ENCODE results near the gene TFR2. TPM values are rescaled to one million over a fixed set of nuclear protein-coding genes. Genes with fewer than 3 reads are reported as not detected.

The TFR2 gene
- total RNA-seq, 1 donor from 2014 or later: 21.2 TPM

GRCh38 chr7:100682228-100682741, 40.9 kb upstream of the TFR2 start:
- intact Hi-C loops (cut with micrococcal nuclease): no loop called here
- no peaks in the 10 kb centered on the region for H3K27me3 Mint-ChIP-seq
- H3K9me3 Mint-ChIP-seq: no peaks in the 10 kb centered on the region
- no peak for DNase-seq
- H3K27ac Mint-ChIP-seq: no peak overlapping the region
- H3K4me1 Mint-ChIP-seq: peaks cover 9% of the 10 kb centered on the region
- H3K36me3 Mint-ChIP-seq (ENCODE audit: low read depth): peaks cover 31% of the 10 kb centered on the region
- no peak overlapping the region for H3K4me3 Mint-ChIP-seq

GRCh38 chr7:100681491-100682227, 40.3 kb upstream of the TFR2 start:
- Mint-ChIP-seq H3K4me3 (no peak overlapping the region), H3K9me3 (no peaks in the 10 kb centered on the region)

GRCh38 chr7:100680576-100681271, 39.4 kb upstream of the TFR2 start:
- no peak for DNase-seq
- Mint-ChIP-seq H3K36me3 (ENCODE audit: low read depth) (peaks cover 32% of the 10 kb centered on the region), H3K27me3 (no peaks in the 10 kb centered on the region), H3K4me1 (peaks cover 15% of the 10 kb centered on the region), H3K27ac (no peak overlapping the region), H3K9me3 (no peaks in the 10 kb centered on the region), H3K4me3 (no peak overlapping the region)
- intact Hi-C loops (cut with micrococcal nuclease): no loop called here

More at GRCh38 chr7:100681491-100682227, 40.3 kb upstream of the TFR2 start:
- DNase-seq: no peak
- H3K4me1 Mint-ChIP-seq: peaks cover 11% of the 10 kb centered on the region
- intact Hi-C loops (cut with micrococcal nuclease): no loop called here
- H3K27me3 Mint-ChIP-seq: no peaks in the 10 kb centered on the region
- H3K36me3 Mint-ChIP-seq (ENCODE audit: low read depth): peaks cover 30% of the 10 kb centered on the region
- H3K27ac Mint-ChIP-seq: peak overlapping the region; percentile 12

GRCh38 chr7:100679927-100680575, 38.7 kb upstream of the TFR2 start:
- H3K4me3 Mint-ChIP-seq: no peak overlapping the region
- H3K27me3 Mint-ChIP-seq: no peaks in the 10 kb centered on the region
- H3K27ac Mint-ChIP-seq: no peak overlapping the region
- peaks cover 29% of the 10 kb centered on the region for H3K36me3 Mint-ChIP-seq (ENCODE audit: low read depth)
- intact Hi-C loops (cut with micrococcal nuclease): no loop called here
- no peaks in the 10 kb centered on the region for H3K9me3 Mint-ChIP-seq
- H3K4me1 Mint-ChIP-seq: peaks cover 15% of the 10 kb centered on the region
- DNase-seq: no peak

- peaks cover 17% of the 10 kb centered on the region for H3K4me1 Mint-ChIP-seq
- H3K9me3 Mint-ChIP-seq: no peaks in the 10 kb centered on the region
- no peaks in the 10 kb centered on the region for H3K27me3 Mint-ChIP-seq
- no peak overlapping the region for H3K4me3 Mint-ChIP-seq
- no peak for DNase-seq
- peaks cover 30% of the 10 kb centered on the region for H3K36me3 Mint-ChIP-seq (ENCODE audit: low read depth)
- no peak overlapping the region for H3K27ac Mint-ChIP-seq
- intact Hi-C loops (cut with micrococcal nuclease): no loop called here
Observed at GRCh38 chr7:100679129-100679926, 38.0 kb upstream of the TFR2 start.

- peak overlapping the region; percentile 49 for H3K4me3 Mint-ChIP-seq
- H3K4me1 Mint-ChIP-seq: peaks cover 17% of the 10 kb centered on the region
- H3K27ac Mint-ChIP-seq: no peak overlapping the region
Observed at GRCh38 chr7:100678291-100678984, 37.1 kb upstream of the TFR2 start.

GRCh38 chr7:100677308-100678267, 36.2 kb upstream of the TFR2 start:
- Mint-ChIP-seq H3K4me1 (peaks cover 18% of the 10 kb centered on the region), H3K27ac (peak overlapping the region; percentile 70), H3K9me3 (no peaks in the 10 kb centered on the region), H3K36me3 (ENCODE audit: low read depth) (peaks cover 28% of the 10 kb centered on the region), H3K27me3 (no peaks in the 10 kb centered on the region), H3K4me3 (peak overlapping the region; percentile 49)
- intact Hi-C loops (cut with micrococcal nuclease): loop anchor here (2.0 kb wide), 1 partner anchor 199 kb away; the partner anchor contains the start of gene TSC22D4
- peak; percentile 61 for DNase-seq

More at GRCh38 chr7:100678291-100678984, 37.1 kb upstream of the TFR2 start:
- intact Hi-C loops (cut with micrococcal nuclease): no loop called here
- Mint-ChIP-seq H3K36me3 (ENCODE audit: low read depth) (peaks cover 32% of the 10 kb centered on the region), H3K9me3 (no peaks in the 10 kb centered on the region), H3K27me3 (no peaks in the 10 kb centered on the region)
- peak; percentile 64 for DNase-seq

- Mint-ChIP-seq H3K36me3 (ENCODE audit: low read depth) (peaks cover 27% of the 10 kb centered on the region), H3K27me3 (peaks cover 2% of the 10 kb centered on the region), H3K9me3 (no peaks in the 10 kb centered on the region), H3K4me1 (peaks cover 20% of the 10 kb centered on the region), H3K27ac (peak overlapping the region; percentile 83), H3K4me3 (peak overlapping the region; percentile 87)
- intact Hi-C loops (cut with micrococcal nuclease): loop anchor here (1.0 to 2.0 kb wide), 2 partner anchors 15 to 198 kb away; partner anchors contain the start of gene TSC22D4
- DNase-seq: peak; percentile 69
Observed at GRCh38 chr7:100676501-100677306, 35.4 kb upstream of the TFR2 start.

GRCh38 chr7:100675581-100676350, 34.4 kb upstream of the TFR2 start:
- Mint-ChIP-seq H3K27ac (peak overlapping the region; percentile 81), H3K27me3 (peaks cover 9% of the 10 kb centered on the region), H3K4me1 (peaks cover 18% of the 10 kb centered on the region), H3K9me3 (no peaks in the 10 kb centered on the region), H3K4me3 (peak overlapping the region; percentile 87), H3K36me3 (ENCODE audit: low read depth) (peaks cover 26% of the 10 kb centered on the region)
- intact Hi-C loops (cut with micrococcal nuclease): loop anchor here (1.0 to 2.0 kb wide), 2 partner anchors 16 to 197 kb away; partner anchors contain the start of gene TSC22D4
- DNase-seq: peak; percentile 95

- Mint-ChIP-seq H3K9me3 (no peaks in the 10 kb centered on the region), H3K36me3 (ENCODE audit: low read depth) (peaks cover 24% of the 10 kb centered on the region), H3K4me3 (peak overlapping the region; percentile 96), H3K27me3 (peaks cover 11% of the 10 kb centered on the region), H3K27ac (no peak overlapping the region), H3K4me1 (peaks cover 15% of the 10 kb centered on the region)
- DNase-seq: no peak
- intact Hi-C loops (cut with micrococcal nuclease): no loop called here
Observed at GRCh38 chr7:100675105-100675451, 33.7 kb upstream of the TFR2 start.
